HG02981 (cell line): ENCODE results near the gene P3H2.
"Not testable (repeated sequence)": the region's sequence is repeated elsewhere in the genome, so short reads cannot be mapped to it uniquely, and the experiment has no call there.

Experiments
- ATAC-seq: cut with Tn5 transposase; IDR thresholded peaks from one replicate; pipeline ENCODE4 v1.9.1; 2021; ENCODE audit warnings: mild to moderate bottlenecking, moderate library complexity; ENCODE audit not compliant: unreplicated experiment

P3H2 gene, protein sequence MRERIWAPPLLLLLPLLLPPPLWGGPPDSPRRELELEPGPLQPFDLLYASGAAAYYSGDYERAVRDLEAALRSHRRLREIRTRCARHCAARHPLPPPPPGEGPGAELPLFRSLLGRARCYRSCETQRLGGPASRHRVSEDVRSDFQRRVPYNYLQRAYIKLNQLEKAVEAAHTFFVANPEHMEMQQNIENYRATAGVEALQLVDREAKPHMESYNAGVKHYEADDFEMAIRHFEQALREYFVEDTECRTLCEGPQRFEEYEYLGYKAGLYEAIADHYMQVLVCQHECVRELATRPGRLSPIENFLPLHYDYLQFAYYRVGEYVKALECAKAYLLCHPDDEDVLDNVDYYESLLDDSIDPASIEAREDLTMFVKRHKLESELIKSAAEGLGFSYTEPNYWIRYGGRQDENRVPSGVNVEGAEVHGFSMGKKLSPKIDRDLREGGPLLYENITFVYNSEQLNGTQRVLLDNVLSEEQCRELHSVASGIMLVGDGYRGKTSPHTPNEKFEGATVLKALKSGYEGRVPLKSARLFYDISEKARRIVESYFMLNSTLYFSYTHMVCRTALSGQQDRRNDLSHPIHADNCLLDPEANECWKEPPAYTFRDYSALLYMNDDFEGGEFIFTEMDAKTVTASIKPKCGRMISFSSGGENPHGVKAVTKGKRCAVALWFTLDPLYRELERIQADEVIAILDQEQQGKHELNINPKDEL

DNA sequence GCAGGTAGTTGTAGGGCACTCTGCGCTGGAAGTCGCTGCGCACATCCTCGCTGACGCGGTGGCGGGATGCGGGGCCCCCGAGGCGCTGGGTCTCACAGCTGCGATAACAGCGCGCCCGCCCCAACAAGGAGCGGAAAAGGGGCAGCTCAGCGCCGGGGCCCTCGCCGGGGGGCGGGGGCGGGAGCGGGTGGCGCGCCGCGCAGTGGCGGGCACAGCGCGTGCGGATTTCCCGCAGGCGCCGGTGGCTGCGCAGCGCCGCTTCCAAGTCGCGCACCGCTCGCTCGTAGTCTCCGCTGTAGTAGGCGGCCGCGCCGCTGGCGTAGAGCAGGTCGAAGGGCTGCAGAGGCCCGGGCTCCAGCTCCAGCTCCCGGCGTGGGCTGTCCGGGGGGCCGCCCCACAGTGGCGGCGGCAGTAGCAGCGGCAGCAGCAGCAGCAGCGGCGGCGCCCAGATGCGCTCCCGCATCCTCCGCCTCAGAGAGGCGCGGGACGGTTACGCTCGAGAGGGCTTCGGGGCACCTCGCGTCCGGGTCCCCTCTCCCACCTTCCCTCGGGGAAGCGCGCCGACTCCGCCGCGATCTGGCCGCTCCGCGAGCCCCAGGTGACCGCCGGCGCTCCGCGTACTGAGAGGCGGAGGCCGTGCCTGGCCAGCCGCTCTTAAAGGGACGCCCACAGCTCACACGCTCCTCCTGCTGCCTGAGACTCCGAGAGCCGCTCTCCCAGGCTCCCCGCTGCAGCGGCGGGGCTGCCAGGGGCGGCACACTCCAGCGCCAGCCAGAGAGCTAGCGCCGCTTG lies at the start of gene P3H2:
TSS of gene P3H2 (minus strand) at position 629 of the 792 bp plus-strand sequence. CDS start at position 463, 166 bp downstream.
- peak; percentile 65 for ATAC-seq

DNA sequence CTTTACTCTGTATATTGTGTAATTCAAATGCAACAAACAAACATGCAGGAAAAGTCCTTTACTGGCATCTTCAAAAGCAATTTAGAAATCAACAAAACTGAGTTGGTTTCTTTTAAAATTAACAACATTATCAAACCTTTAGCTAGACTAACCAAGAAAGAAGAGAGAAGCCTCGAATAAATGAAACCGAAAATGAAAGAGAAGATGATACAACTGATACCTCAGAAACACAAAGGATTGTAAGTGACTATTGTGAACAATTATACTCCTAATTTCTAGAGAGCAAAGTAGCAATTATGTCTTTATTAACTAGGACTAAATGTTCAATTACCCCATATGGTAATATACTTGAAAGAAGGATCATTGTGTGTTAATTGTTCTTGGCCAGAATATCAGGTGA lies 49.2 kb upstream of the P3H2 start:
- ATAC-seq, result peak; percentile 85

DNA sequence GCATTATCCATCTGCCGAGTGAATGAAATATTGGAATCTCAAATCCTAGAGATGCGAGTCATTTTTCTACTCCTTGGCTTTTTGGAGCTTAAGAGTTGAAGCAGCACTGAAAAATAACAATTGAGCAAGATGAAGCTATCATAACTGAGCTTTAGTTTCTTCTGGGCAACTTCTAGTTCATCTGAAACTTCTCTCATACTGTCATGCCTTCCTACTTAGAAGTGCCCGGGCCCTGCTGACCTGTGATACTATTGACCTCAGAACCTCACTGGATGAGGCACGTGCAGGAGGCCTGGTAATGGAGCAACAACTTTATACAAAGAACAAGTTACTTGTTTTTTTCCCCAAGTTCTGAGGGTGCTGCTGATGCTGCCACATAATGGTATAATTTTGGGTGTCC lies 48.5 kb upstream of the P3H2 start:
- no peak for ATAC-seq

DNA sequence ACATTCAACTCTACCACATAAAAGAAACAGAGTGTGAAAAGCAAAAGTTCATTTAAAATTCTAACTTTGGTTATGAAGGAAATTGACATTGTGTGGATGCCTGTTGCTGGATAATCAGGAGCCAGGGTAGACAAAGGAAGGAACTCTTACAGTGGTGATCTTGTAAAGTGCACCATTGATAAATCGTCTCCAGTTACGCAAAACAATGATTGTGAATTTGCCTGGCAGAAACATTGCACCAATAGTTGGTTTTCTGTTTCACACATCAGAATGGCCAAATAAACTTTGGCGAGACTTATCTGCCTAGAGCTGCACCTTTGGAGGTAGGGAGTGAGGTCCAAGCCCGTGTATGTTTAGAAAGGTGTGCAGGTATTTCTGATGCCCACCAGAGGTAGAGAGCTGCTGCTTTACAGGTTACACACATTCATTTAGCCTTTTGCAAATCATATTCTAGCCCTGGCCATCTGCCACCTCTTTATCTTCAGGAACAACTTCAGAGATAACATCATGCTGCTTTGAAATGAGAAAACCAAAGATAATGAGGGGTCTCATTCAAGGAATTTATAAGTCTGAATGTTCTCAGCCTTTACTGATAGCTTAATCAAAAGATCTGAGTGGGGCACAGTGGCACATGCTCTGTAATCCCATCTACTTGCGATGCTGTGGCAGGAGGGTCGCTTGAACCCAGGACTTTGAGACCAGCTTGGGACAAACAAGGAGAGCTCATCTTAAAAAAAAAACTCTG lies 47.4 kb upstream of the P3H2 start:
- ATAC-seq, result no peak

DNA sequence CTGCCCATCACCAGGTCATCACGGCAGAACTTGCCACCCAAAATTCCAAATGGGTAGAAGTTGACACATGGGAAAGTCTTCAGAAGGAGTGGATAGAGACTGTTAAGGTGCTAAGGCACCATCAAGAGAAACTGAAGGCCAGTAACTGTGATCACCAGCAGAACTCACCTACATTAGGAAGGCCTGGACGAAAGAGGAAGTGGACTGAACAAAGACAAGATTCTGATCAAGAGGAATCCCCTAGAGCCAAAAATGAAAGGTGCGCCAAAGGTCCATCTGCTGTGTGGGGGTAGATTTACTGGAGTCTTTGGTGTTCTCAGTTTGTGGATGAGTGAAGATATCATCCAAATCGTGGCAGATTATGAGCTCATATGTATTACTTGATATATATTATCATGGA lies 46.3 kb upstream of the P3H2 start:
- no peak for ATAC-seq

DNA sequence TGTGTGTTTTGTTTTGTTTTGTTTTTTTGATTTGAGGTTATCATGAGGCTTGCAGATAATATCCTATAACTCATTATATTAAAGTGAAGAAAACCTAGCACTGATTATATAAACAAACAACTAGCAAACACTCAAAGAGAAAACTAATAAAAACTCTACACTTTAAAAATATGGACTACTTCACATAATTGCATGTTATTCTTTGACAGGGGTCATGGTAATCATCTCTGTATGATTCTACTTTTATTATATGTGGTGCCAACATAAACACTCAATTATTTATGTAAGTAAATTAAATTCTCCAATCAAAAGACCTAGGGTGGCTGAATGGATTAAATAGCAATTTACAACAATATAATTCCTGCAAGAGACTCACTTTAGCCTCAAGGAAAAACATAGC lies 44.6 kb upstream of the P3H2 start:
- no peak for ATAC-seq

DNA sequence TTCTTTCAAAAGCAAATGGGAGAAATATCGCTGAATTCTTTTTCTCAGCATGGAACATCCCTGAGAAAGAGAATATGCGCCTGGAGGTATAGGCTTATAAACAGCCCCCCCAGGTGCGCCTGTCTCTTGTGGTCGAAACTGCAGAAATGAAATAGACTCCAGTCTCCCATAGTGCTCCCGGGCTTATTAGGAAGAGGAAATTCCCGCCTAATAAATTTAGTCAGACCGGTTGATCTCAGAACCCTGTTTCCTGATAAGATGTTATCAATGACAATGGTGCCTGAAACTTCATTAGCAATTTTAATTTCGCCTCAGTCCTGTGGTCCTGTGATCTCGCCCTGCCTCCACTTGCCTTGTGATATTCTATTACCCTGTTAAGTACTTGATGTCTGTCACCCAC lies 41.3 kb upstream of the P3H2 start:
- not testable (repeated sequence) for ATAC-seq

DNA sequence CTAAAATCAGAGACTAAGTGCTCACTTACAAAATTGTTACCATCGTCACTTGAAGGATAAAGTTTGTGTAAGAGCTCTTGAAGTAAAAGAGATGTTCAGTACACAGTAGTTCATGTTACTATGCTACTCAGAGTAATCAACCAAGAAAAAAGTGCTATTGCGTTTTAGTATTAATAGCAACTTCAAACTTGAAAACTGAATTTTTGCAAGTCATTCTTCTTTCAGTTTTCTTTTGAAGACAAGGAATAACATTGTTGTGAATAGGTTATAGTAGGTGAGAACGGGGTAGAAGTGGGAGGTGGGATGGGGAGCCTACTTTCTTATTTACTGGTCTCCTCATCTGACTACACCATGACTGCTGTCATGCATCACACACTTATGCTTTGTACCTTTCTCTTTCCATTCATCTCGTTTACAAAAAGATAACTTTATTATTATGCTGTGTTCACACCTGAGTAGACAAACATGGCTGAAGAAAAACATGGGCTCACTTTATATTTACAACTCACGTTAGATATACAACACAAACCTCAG lies 39.3 kb upstream of the P3H2 start:
- no peak for ATAC-seq

DNA sequence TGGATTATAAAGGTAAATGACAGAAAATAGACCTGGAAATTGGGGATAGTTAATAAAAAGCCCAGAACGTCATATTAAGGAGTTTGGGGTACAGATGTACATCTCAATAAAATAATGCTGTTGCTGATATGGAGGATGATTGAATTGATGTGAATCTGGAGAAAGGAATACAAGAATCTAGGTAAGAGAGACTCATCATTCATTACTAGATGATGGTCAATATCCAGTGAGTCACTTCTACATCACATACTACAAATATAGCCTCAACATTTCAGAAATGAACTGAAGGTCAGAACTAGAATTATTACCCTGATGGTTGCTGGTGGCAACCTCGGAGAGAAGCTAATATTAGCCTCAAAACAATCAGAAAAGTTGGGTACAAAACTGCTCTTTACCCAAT lies 37.6 kb upstream of the P3H2 start:
- no peak for ATAC-seq

DNA sequence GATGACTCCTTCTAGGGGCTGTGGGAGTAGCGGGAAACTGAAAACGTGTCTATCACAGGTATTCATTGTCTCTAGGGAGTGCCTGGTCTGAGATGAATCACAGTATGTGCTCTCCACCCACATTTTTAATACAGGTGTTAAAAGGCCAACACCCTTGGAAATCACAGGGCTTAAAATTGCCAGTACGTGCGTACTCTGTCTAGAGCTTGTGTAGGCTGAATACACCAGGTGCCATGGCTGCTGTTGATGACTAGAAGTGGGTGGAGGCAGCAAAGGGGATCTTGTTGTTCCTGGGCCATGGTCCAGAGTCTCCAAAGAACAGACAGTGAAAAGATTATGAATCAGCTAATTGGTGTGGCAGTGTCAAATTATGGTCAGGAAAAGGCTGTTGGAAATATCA lies 35.1 kb upstream of the P3H2 start:
- ATAC-seq, result no peak

DNA sequence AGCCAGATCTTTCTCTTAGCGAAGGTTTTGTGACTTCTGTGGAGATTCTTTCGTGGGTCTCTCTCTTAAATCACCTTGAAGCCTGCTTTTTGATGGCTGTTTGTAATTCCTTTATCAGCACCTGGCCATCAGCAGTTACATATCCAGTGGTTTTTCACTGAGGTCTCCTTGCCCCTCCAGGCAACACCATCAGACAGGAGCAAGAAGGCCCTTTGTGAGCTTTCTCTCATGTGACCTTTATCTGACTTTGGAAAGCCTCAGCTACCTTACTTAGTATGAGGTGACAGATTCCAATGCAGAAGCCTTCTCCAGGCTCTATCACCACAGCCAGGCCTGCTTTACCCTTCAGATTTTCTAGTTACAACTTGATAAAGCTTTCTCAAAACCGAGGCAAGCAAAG lies 30.0 kb upstream of the P3H2 start:
- no peak for ATAC-seq

DNA sequence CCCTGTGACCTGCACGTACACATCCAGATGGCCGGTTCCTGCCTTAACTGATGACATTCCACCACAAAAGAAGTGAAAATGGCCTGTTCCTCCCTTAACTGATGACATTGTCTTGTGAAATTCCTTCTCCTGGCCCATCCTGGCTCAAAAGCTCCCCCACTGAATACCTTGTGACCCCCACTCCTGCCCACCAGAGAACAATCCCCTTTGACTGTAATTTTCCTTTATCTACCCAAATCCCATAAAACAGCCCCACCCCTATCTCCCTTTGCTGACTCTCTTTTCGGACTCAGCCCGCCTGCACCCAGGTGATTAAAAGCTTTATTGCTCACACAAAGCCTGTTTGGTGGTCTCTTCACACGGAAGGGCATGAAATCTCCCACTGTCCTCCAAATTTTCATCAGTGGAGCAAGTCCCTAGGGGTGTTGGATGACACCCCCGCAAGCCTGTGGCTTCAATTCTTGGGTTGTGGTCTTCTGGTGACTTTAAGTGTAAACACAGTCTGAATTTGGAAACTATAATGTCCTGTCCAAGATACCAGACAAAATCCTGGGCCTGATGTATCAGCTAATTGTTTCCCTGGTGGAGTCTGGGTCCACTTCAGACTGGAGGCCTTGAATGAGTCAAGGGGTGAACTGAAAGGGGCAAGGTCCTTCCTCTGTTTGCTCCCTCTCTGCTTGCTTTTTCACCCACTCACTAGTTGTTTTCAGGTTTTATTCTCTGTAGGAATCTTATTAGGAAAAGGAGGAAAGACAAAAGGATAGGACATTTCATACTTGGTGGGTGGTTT lies 29.3 kb upstream of the P3H2 start:
- ATAC-seq, result not testable (repeated sequence)

DNA sequence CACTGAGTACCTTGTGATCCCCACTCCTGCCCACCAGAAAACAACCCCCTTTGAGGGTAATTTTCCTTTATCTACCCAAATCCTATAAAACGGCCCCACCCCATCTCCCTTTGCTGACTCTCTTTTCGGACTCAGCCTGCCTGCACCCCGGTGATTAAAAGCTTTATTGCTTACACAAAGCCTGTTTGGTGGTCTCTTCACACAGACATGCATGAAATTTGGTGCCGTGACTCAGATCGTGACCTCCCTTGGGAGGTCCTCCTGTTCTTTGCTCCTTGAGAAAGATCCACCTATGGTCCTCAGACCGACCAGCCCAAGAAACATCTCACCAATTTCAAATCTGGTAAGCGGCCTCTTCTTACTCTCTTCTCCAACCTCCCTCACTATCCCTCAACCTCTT lies 24.1 kb upstream of the P3H2 start:
- not testable (repeated sequence) for ATAC-seq

DNA sequence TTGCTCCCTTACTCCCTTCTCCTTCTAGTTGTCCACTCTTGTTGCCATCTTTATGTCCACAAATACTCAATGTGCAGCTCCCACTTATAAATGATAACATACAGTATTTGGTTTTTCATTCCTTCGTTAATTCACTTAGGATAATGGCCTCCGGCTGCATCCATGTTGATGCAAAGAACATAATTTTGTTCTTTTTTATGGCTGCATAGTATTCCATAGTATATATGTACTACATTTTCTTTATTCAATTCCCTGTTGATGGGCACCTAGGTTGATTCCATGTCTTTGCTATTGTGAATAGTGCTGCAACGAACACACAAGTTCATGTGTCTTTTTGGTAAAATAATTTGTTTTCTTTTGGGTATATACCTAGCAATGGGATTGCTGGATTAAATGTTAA lies 21.3 kb upstream of the P3H2 start:
- ATAC-seq, result no peak

DNA sequence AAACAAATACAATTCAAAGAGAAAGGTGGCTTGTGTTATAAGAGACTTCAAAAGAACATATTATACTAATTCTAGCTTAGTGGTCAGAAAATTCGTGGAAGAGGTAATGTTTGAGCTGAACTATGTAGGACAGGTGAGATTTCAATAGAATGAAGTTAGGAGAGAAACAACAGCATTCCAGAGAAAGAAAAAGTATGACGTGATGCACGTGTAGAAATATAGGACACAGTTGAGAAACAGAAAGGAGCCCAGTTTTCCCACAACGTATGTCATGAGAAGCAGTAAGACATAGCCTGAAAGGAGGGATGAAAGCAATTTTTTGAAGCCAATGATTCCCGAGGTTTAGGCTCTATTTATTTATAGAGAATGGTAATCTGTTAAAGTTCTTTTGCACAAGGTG lies 18.7 kb upstream of the P3H2 start:
- ATAC-seq, result no peak

DNA sequence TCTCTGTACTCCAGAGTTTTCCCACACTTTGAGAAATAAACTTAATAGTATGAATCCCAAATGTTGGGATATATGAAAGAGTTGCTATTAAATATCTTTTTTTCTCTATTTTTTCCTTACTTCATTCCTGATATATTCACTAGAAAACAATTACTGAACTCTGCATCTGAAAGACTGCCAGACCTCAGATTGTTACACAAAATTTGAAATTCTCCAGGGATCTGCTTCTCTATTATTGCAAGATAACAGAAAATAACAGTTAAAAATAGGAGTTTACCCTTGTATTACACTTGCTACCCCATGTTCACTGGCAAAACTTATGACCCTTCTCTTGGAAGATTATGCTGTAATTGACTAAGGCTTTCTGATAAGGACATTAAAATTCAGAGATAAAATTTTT lies 11.7 kb upstream of the P3H2 start:
- ATAC-seq, result no peak

DNA sequence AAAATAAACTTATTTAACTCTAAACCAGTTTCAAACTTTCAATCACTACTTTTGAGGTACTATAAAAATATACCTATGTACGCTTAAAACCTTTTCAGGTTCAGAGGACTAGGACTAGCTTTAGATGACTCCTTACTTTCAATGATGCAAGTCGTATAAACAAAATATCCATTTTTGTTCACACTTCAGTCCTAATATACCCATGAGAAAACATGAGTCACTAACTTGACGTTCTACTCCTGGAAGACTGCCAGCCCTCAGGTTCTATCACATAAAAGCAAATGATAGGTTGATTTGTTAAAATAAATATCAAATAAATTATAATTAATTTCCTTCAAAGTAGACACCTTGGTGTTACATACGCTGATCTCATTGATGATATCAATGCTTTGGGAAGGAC lies 10.6 kb upstream of the P3H2 start:
- ATAC-seq, result no peak

DNA sequence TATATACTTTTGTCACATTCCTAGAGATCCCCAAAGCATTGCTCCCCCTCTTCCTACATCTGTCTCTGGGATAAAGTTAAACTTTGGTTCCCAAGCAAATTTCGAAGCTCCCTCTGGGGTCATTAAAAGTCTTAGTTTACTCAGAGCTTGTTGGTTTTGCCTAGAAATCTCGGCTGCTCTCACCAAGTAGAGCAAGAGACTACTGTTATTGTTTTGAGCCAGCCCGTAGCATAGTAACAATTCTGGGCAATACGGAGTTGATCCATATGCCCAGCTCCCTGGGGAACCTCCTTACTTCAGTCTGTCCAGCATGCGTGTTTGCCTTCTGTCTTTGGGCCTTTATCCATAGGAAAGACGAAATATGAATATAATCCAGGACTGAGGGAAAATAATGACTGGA lies 10.0 kb upstream of the P3H2 start:
- ATAC-seq, result no peak

DNA sequence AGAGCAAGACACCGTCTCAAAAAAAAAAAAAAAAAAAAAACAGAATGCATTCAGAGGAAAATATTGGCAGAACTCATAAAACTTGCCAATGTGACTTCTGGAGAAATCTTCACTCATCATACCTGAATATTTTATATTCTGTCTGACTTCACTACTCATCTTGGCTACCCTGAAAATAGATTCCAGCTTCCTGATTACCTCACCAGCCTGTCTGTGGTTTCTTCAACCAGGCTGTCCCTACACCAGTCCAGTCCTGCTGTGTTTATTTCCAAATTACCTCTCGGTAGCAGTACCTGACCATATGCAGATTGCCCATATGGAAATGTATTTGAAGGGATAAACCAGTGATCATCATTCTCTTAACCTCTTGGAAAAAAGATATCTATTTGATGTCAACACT lies 9.3 kb upstream of the P3H2 start:
- no peak for ATAC-seq

DNA sequence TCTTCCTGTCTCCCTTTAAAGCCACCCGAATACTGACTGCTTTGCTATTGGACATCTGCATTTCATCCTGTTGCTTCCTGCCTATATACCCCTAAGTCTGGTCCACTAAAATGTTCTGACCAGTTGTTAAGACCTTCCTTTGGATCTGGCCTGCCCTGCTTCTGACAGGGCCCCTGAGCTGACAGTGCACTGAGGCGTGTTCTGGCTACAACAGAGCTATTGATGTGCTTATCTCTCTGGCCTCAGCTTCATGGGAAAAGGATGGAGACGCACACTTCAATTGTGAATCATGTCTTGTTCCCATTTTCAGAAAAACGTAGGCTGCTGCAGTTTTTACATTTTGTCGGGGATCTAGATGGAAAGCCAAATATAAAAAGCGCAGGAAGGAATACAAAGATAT lies 7.1 kb upstream of the P3H2 start:
- ATAC-seq, result no peak
